ENCODE results near the gene TENM4. TPM values are rescaled to one million over a fixed set of nuclear protein-coding genes. Genes with fewer than 3 reads are reported as not detected.

The TENM4 gene
- total and polyA plus RNA-seq, 2 of the 13 experiments (the other 11 are each of a cell fraction or from before 2014, with no cell fraction given), result not detected

GRCh38 chr11:78933350-78933749 is 507.5 kb downstream of the TENM4 start:
- intact Hi-C loops (cut with micrococcal nuclease; ENCODE audit: unreplicated experiment) (no loop called here), in situ Hi-C loops (cut with HindIII; ENCODE audit: extremely low pct_ligation_motif_present, low pct_unique_long_range_greater_than_20kb) (no loop called here)
- BruUV-seq (replicated peaks), result no TSS peak
- Histone ChIP-seq H3K36me3 (replicated peaks in 1 of 2; ENCODE audit: control insufficient read depth in 1 of 2, insufficient read depth in 2 of 2, low read length in 2 of 2) (no peaks in the 10 kb centered on the region), H3K79me2 (ENCODE audit: insufficient read depth, low read length) (no peaks in the 10 kb centered on the region), H3K4me1 (ENCODE audit: insufficient read depth, low read length) (no peaks in the 10 kb centered on the region), H3K9ac (ENCODE audit: insufficient read depth, low read depth, low read length) (no peak overlapping the region), H3K27me3 (ENCODE audit: control insufficient read depth in 1 of 2, insufficient read depth in 2 of 2, low read length in 2 of 2) (peaks cover 0 to 6% of the 10 kb centered on the region in 2 experiments; a peak in 1 of 5 replicates), H3K9me3 (ENCODE audit: low read length) (no peaks in the 10 kb centered on the region), H3K4me3 (replicated peaks in 1 of 3; ENCODE audit: insufficient read depth in 1 of 3, low read depth in 2 of 3, low read length in 3 of 3) (no peak overlapping the region), H3K4me2 (ENCODE audit: low read depth, low read length) (no peak overlapping the region), H4K20me1 (ENCODE audit: insufficient read depth, low read length) (no peaks in the 10 kb centered on the region), H3K27ac (ENCODE audit: extremely low read length, insufficient read depth, low read length) (no peak overlapping the region), H2AFZ (ENCODE audit: low read length) (no peak overlapping the region)
- CTCF ChIA-PET (ENCODE audit: low intra/inter-chr PET ratio, low total read pairs), result no interaction called here
- DNase-seq (ENCODE audit: low spot score) (no peak), FAIRE-seq (no peak), ATAC-seq (no peak)
- 2% methylated on average over 4 of the region's 5 CpGs for WGBS (ENCODE audit: low lambda C conversion rate)
- POLR2A ChIA-PET, result no interaction called here
- TF ChIP-seq ZSCAN5A (CRISPR knock-in tag; IDR thresholded peaks at IDR 0.05; ENCODE audit: borderline replicate concordance) (no peak), RFX3 (CRISPR knock-in tag; IDR thresholded peaks at IDR 0.05) (no peak)

GRCh38 chr11:78932757-78933156 is 508.1 kb downstream of the TENM4 start:
- Histone ChIP-seq H3K9ac (ENCODE audit: insufficient read depth, low read depth, low read length) (no peak overlapping the region), H3K9me3 (ENCODE audit: low read length) (no peaks in the 10 kb centered on the region), H3K4me3 (replicated peaks in 1 of 3; ENCODE audit: insufficient read depth in 1 of 3, low read depth in 2 of 3, low read length in 3 of 3) (no peak overlapping the region), H3K4me1 (ENCODE audit: insufficient read depth, low read length) (no peaks in the 10 kb centered on the region), H4K20me1 (ENCODE audit: insufficient read depth, low read length) (no peaks in the 10 kb centered on the region), H3K27ac (ENCODE audit: extremely low read length, insufficient read depth, low read length) (no peak overlapping the region), H3K4me2 (ENCODE audit: low read depth, low read length) (no peak overlapping the region), H3K36me3 (replicated peaks in 1 of 2; ENCODE audit: control insufficient read depth in 1 of 2, insufficient read depth in 2 of 2, low read length in 2 of 2) (no peaks in the 10 kb centered on the region), H3K79me2 (ENCODE audit: insufficient read depth, low read length) (no peaks in the 10 kb centered on the region), H3K27me3 (ENCODE audit: control insufficient read depth in 1 of 2, insufficient read depth in 2 of 2, low read length in 2 of 2) (peaks cover 0 to 6% of the 10 kb centered on the region in 2 experiments; a peak in 2 of 5 replicates), H2AFZ (ENCODE audit: low read length) (no peak overlapping the region)
- POLR2A ChIA-PET, result no interaction called here
- DNase-seq (ENCODE audit: low spot score), result no peak
- intact Hi-C loops (cut with micrococcal nuclease; ENCODE audit: unreplicated experiment) (no loop called here), in situ Hi-C loops (cut with HindIII; ENCODE audit: extremely low pct_ligation_motif_present, low pct_unique_long_range_greater_than_20kb) (no loop called here)
- no peak for ATAC-seq
- no TSS peak for BruUV-seq (replicated peaks)
- CTCF ChIA-PET (ENCODE audit: low intra/inter-chr PET ratio, low total read pairs), result no interaction called here
- FAIRE-seq, result no peak
- WGBS (ENCODE audit: low lambda C conversion rate), result 40% methylated on average over 5 of the region's 11 CpGs
- TF ChIP-seq DR1 (CRISPR knock-in tag; IDR thresholded peaks at IDR 0.05), result no peak
- no peak for TF ChIP-seq PCBP1 (IDR thresholded peaks at IDR 0.05; ENCODE audit: borderline replicate concordance, low read depth, low read length)
- no peak for TF ChIP-seq STAT6 (CRISPR knock-in tag; IDR thresholded peaks at IDR 0.05; ENCODE audit: borderline replicate concordance)
- no peak for TF ChIP-seq ZNF124 (CRISPR knock-in tag; IDR thresholded peaks at IDR 0.05)
- no peak for TF ChIP-seq ZNF747 (CRISPR knock-in tag; IDR thresholded peaks at IDR 0.05; ENCODE audit: borderline replicate concordance)
- TF ChIP-seq HCFC1 (IDR thresholded peaks at IDR 0.05; ENCODE audit: low read depth, low read length), result no peak
- TF ChIP-seq GTF2F1 (IDR thresholded peaks at IDR 0.05; ENCODE audit: low read length), result no peak
- no peak for TF ChIP-seq GABPA (IDR thresholded peaks at IDR 0.05; ENCODE audit: low read depth, low read length)
- no peak for TF ChIP-seq GABPA (CRISPR knock-in tag; IDR thresholded peaks at IDR 0.05; ENCODE audit: low read depth)
- TF ChIP-seq ATF4 (CRISPR knock-in tag; IDR thresholded peaks at IDR 0.05), result no peak
- no peak for TF ChIP-seq CERS6 (CRISPR knock-in tag; IDR thresholded peaks at IDR 0.05)

Data from HepG2 (cell line).